ENCODE results near the gene LIN37. TPM values are rescaled to one million over a fixed set of nuclear protein-coding genes. Genes with fewer than 3 reads are reported as not detected.

Gene LIN37
- polyA plus RNA-seq, 1 donor (not counting 4 experiments of a cell fraction or from before 2014, with no cell fraction given) = 6.7 TPM

DNA sequence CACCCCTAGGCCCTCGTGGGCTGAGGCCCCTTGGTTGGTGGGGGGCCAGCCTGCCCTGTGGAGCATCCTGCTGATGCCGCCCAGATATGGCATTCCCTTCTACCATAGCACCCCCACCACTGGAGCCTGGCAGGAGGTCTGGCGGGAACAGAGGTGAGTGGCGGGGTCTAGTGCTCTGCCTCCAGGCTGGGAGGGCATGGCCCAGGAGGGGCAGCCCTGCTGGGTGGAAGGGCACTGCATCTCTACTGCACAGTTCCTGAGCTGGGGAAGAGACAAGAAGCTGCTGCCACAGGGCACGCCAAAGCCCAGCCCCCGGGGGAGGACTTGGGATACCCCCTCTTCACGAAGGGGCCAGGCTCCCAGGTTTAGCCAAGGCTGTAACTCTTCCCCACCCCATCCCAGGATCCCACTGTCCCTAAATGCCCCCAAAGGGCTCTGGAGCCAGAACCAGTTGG is 33.0 kb upstream of the LIN37 start:
- Histone ChIP-seq H3K9ac (ENCODE audit: control insufficient read depth, extremely low read depth, insufficient read depth, low read length) (no peak overlapping the region), H3K36me3 (ENCODE audit: control insufficient read depth in 2 of 2, extremely low read depth in 1 of 2, insufficient read depth in 2 of 2, low read length in 2 of 2) (peaks cover 2 to 7% of the 10 kb centered on the region in 2 experiments), H3K27me3 (ENCODE audit: control insufficient read depth, extremely low read depth, insufficient read depth, low read length) (no peaks in the 10 kb centered on the region), H3K27ac (ENCODE audit: control insufficient read depth, insufficient read depth, low read length) (no peak overlapping the region), H3K9me1 (ENCODE audit: control insufficient read depth, extremely low read depth, insufficient read depth, low read length) (no peaks in the 10 kb centered on the region), H2AFZ (ENCODE audit: control insufficient read depth, low read length) (no peak overlapping the region), H4K20me1 (ENCODE audit: control insufficient read depth, extremely low read depth, insufficient read depth, low read length) (no peaks in the 10 kb centered on the region), H3K79me2 (ENCODE audit: control insufficient read depth, insufficient read depth, low read length) (peaks cover 23% of the 10 kb centered on the region), H3K4me1 (ENCODE audit: control insufficient read depth, extremely low read depth, insufficient read depth, low read length) (peaks cover 29% of the 10 kb centered on the region), H3K9me3 (ENCODE audit: control insufficient read depth, low read depth, low read length) (no peaks in the 10 kb centered on the region), H3K4me2 (ENCODE audit: control insufficient read depth, extremely low read depth, insufficient read depth, low read depth, low read length) (peak overlapping the region; percentile 96), H3K4me3 (ENCODE audit: control insufficient read depth in 2 of 3, extremely low read depth in 1 of 3, insufficient read depth in 2 of 3, low read depth in 1 of 3, low read length in 3 of 3) (no peak overlapping the region)
- DNase-seq (ENCODE audit: low read depth, low spot score) = no peak
- TF ChIP-seq, protein P1, sequence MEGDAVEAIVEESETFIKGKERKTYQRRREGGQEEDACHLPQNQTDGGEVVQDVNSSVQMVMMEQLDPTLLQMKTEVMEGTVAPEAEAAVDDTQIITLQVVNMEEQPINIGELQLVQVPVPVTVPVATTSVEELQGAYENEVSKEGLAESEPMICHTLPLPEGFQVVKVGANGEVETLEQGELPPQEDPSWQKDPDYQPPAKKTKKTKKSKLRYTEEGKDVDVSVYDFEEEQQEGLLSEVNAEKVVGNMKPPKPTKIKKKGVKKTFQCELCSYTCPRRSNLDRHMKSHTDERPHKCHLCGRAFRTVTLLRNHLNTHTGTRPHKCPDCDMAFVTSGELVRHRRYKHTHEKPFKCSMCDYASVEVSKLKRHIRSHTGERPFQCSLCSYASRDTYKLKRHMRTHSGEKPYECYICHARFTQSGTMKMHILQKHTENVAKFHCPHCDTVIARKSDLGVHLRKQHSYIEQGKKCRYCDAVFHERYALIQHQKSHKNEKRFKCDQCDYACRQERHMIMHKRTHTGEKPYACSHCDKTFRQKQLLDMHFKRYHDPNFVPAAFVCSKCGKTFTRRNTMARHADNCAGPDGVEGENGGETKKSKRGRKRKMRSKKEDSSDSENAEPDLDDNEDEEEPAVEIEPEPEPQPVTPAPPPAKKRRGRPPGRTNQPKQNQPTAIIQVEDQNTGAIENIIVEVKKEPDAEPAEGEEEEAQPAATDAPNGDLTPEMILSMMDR (optimal IDR thresholded peaks at IDR 0.05 in 1 of 3, IDR thresholded peaks at IDR 0.05 in 1 of 3, conservative IDR thresholded peaks at IDR 0.05 in 1 of 3; ENCODE audit: extremely low read depth in 1 of 3, insufficient read depth in 2 of 3, low read length in 3 of 3) = no peak
- TF ChIP-seq EZH2 (IDR thresholded peaks at IDR 0.05; ENCODE audit: low read length) = no peak
- no peak for FAIRE-seq
- dilution Hi-C loops (cut with MboI; ENCODE audit: extremely low pct_ligation_motif_present, low sequenced_read_pairs) = no loop called here

DNA sequence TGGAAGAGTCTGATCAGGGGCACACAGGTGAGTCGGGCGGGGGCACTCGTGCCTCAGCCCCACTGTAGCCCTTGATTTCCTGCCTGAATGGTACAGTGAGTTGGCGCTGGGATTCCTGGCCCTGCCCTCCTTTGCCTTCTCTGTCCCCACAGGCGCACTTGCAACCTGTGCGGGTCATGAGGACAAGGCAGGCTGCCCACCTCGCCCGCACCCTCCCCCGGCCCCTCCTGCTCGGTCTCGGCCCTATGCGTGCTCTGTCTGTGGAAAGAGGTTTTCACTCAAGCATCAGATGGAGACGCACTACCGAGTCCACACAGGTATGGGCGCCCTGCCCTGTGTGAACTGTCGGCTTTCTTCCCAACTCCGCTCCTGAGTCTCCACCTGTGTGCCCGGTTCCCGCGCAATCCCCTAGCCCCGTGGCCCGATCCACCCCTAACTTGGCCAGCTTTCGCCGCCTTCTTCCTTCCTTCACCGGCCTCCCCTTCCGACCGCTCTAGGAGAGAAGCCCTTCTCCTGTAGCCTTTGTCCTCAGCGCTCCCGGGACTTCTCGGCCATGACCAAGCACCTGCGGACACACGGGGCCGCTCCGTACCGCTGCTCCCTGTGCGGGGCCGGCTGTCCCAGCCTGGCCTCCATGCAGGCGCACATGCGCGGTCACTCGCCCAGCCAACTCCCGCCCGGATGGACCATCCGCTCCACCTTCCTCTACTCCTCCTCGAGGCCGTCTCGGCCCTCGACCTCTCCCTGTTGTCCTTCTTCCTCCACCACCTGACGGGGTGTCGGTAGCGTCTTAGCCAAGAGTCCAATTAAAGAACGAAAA is 32.2 kb upstream of the LIN37 start:
- Histone ChIP-seq H3K36me3 (ENCODE audit: control insufficient read depth in 2 of 2, extremely low read depth in 1 of 2, insufficient read depth in 2 of 2, low read length in 2 of 2) (peaks cover 2 to 7% of the 10 kb centered on the region in 2 experiments), H3K9me1 (ENCODE audit: control insufficient read depth, extremely low read depth, insufficient read depth, low read length) (no peaks in the 10 kb centered on the region), H3K4me2 (ENCODE audit: control insufficient read depth, extremely low read depth, insufficient read depth, low read depth, low read length) (peak overlapping the region; percentile 96), H4K20me1 (ENCODE audit: control insufficient read depth, extremely low read depth, insufficient read depth, low read length) (peaks cover under 1% of the 10 kb centered on the region), H3K79me2 (ENCODE audit: control insufficient read depth, insufficient read depth, low read length) (peaks cover 28% of the 10 kb centered on the region), H3K9me3 (ENCODE audit: control insufficient read depth, low read depth, low read length) (no peaks in the 10 kb centered on the region), H3K9ac (ENCODE audit: control insufficient read depth, extremely low read depth, insufficient read depth, low read length) (peak overlapping the region; percentile 79), H3K4me3 (ENCODE audit: control insufficient read depth in 2 of 3, extremely low read depth in 1 of 3, insufficient read depth in 2 of 3, low read depth in 1 of 3, low read length in 3 of 3) (peak overlapping the region; percentile 76 to 86 (median 85)), H3K27ac (ENCODE audit: control insufficient read depth, insufficient read depth, low read length) (peak overlapping the region; percentile 17), H3K4me1 (ENCODE audit: control insufficient read depth, extremely low read depth, insufficient read depth, low read length) (peaks cover 25% of the 10 kb centered on the region), H2AFZ (ENCODE audit: control insufficient read depth, low read length) (peak overlapping the region; percentile 86), H3K27me3 (ENCODE audit: control insufficient read depth, extremely low read depth, insufficient read depth, low read length) (no peaks in the 10 kb centered on the region)
- no peak for DNase-seq (ENCODE audit: low read depth, low spot score)
- dilution Hi-C loops (cut with MboI; ENCODE audit: extremely low pct_ligation_motif_present, low sequenced_read_pairs) = no loop called here
- no peak for TF ChIP-seq EZH2 (IDR thresholded peaks at IDR 0.05; ENCODE audit: low read length)
- TF ChIP-seq, protein P1 (optimal IDR thresholded peaks at IDR 0.05 in 1 of 3, IDR thresholded peaks at IDR 0.05 in 1 of 3, conservative IDR thresholded peaks at IDR 0.05 in 1 of 3; ENCODE audit: extremely low read depth in 1 of 3, insufficient read depth in 2 of 3, low read length in 3 of 3) = no peak
- FAIRE-seq = no peak
